Body of pancreas (tissue), 4 donors: ENCODE results near the gene IL21R. TPM values are rescaled to one million over a fixed set of nuclear protein-coding genes. Genes with fewer than 3 reads are reported as not detected.

Source experiments
- ATAC-seq: fragments of 150-250 bp; one replicate; pipeline ENCODE4 v1.9.1; 2016
- DNase-seq, 4 donors: peaks; one replicate each; pipeline ENCODE4 v3.0.0-alpha.2; 2019
- H3K27ac ChIP-seq, 4 donors: fragments of 200-600 bp; sonication (generic); 1 replicate in 3 of 4; 2 replicates in 1 of 4; pipeline versions ENCODE4 v1.5.1 to v1.6.1; 2016 to 2019; ENCODE audit warnings: mild to moderate bottlenecking in 1 of 4, mixed read lengths in 1 of 4, moderate library complexity in 1 of 4
- H3K27me3 ChIP-seq, 2 donors: fragments of 200-600 bp; sonication (generic); one replicate each; pipeline ENCODE4 v1.6.0; 2016; ENCODE audit warnings: mild to moderate bottlenecking in 1 of 2
- H3K36me3 ChIP-seq, 2 donors: fragments of 200-600 bp; sonication (generic); replicated peaks in 1 of 2; 2 replicates each; pipeline ENCODE4 v1.5.1; 2016; ENCODE audit warnings: low read depth in 2 of 2; ENCODE audit not compliant: insufficient read depth in 1 of 2
- H3K4me1 ChIP-seq: fragments of 200-600 bp; sonication (generic); one replicate; pipeline ENCODE4 v1.6.0; 2016
- H3K4me3 ChIP-seq, 2 donors: fragments of 200-600 bp; sonication (generic); 1 replicate in 1 of 2; 2 replicates in 1 of 2; pipeline ENCODE4 v1.5.1; 2016 to 2019
- H3K9me3 ChIP-seq, 3 donors: fragments of 200-600 bp; sonication (generic); 1 replicate in 2 of 3; 2 replicates in 1 of 3; pipeline ENCODE4 v1.5.1; 2016
- POLR2A ChIP-seq, 3 donors: fragments of 450-650 bp; IDR thresholded peaks; one replicate each; pipeline ENCODE4 v1.6.1; 2016; ENCODE audit warnings: antibody characterized with exemption in 3 of 3, mild to moderate bottlenecking in 2 of 3
- WGBS, 2 donors: methylation state at CpG; one replicate each; pipeline ENCODE4 v1.1.5; 2017; 5-methylcytosine and 5-hydroxymethylcytosine counted together
- intact Hi-C: fragments of 100-400 bp; cut with DNase I; formaldehyde crosslinking; loops from one replicate; pipeline ENCODE4 v1.15.1; 2023
- total RNA-seq, 2 donors: library from RNA; depleted of rRNA; stranded (reverse); fragments of >200 nt; gene quantifications; one replicate each; pipeline ENCODE4 v1.1.0, GENCODE V29; 2016
- TF ChIP-seq, protein P1 (sequence below), 7 experiments: fragments of 450-650 bp in 4 of 7; fragments of 200-600 bp in 3 of 7; sonication (generic) in 3 of 7; IDR thresholded peaks; one replicate each; pipeline ENCODE4 v1.5.1; 2016 to 2019; ENCODE audit warnings: antibody characterized with exemption in 7 of 7

The IL21R gene
- total RNA-seq, 2 donors from 2014 or later = 0.26 TPM; not detected in 1

DNA sequence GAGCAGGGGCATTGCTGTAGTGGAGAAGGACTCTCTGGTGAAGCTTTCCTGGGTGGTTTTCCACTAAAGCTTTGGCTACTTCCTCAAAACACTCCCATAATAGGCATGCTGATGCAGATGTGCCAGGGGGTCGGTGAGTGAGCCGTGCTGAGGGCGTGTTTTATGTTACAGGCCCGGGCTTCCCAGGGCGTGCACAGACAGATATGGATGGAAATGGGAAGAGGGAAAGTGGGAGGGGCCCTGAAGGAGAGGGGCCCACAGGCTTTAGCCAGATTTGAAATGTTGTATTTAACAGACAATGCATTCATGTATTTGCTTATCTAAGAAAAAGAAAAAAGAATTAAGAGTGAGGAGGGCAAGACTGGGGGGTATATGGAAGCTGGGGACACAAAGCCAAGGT is 56.3 kb downstream of the IL21R start:
- TF ChIP-seq, protein P1, sequence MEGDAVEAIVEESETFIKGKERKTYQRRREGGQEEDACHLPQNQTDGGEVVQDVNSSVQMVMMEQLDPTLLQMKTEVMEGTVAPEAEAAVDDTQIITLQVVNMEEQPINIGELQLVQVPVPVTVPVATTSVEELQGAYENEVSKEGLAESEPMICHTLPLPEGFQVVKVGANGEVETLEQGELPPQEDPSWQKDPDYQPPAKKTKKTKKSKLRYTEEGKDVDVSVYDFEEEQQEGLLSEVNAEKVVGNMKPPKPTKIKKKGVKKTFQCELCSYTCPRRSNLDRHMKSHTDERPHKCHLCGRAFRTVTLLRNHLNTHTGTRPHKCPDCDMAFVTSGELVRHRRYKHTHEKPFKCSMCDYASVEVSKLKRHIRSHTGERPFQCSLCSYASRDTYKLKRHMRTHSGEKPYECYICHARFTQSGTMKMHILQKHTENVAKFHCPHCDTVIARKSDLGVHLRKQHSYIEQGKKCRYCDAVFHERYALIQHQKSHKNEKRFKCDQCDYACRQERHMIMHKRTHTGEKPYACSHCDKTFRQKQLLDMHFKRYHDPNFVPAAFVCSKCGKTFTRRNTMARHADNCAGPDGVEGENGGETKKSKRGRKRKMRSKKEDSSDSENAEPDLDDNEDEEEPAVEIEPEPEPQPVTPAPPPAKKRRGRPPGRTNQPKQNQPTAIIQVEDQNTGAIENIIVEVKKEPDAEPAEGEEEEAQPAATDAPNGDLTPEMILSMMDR (IDR thresholded peaks at IDR 0.05) = no peak
- TF ChIP-seq POLR2A (IDR thresholded peaks at IDR 0.05) = no peak
- DNase-seq (no peak), ATAC-seq (no peak)
- Histone ChIP-seq H3K27me3 (no peaks in the 10 kb centered on the region), H3K27ac (no peak overlapping the region), H3K36me3 (peaks cover 8 to 19% of the 10 kb centered on the region in 2 donors), H3K4me3 (no peak overlapping the region), H3K4me1 (peaks cover 3% of the 10 kb centered on the region), H3K9me3 (no peaks in the 10 kb centered on the region)
- WGBS, 2 donors = 66 to 76% methylated on average over 5 of the region's 5 CpGs
- intact Hi-C loops = loop anchor here (10.0 kb wide), 1 partner anchor 283 kb away; no protein-coding TSS in a partner anchor

DNA sequence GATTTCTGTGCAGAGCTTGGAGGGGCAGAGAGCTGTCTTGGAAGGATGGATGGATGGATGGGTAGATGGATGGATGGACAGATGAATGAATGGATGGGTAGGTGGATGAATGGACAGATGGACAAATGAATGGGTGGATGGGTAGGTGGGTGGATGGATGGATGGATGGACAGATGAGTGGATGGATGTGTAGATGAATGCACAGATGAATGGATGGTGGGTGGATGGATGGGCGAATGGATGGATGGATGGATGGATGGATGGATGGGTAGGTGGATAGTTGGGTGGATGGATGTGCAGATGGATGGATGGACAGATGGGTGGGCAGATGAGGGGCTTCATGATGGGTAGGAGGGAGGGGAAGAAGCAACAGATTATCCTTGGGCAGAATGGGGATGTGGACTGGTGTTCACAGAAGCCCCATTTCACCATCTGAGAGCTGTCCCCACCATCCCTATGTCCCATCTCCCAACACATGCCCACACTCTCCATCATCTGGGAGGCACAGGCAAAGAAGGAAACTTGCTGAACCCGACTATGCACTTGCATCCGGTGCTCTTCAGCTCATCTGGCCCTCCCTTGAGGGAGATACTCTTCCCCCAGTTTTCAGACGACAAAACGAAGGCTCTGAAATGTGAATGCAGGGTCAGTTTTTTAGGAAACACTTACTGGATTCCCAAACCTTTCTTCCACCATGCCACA is 57.2 kb downstream of the IL21R start:
- intact Hi-C loops = loop anchor here (10.0 kb wide), 1 partner anchor 284 kb away; no protein-coding TSS in a partner anchor
- ATAC-seq (no peak), DNase-seq (no peak)
- Histone ChIP-seq H3K36me3 (peaks cover 12 to 27% of the 10 kb centered on the region in 2 donors), H3K27me3 (no peaks in the 10 kb centered on the region), H3K9me3 (no peaks in the 10 kb centered on the region), H3K4me1 (peaks cover 3% of the 10 kb centered on the region), H3K27ac (no peak overlapping the region), H3K4me3 (no peak overlapping the region)
- WGBS, 2 donors = 75 to 85% methylated on average over 5 of the region's 5 CpGs
- no peak for TF ChIP-seq POLR2A (IDR thresholded peaks at IDR 0.05)
- TF ChIP-seq, protein P1 (IDR thresholded peaks at IDR 0.05) = no peak

DNA sequence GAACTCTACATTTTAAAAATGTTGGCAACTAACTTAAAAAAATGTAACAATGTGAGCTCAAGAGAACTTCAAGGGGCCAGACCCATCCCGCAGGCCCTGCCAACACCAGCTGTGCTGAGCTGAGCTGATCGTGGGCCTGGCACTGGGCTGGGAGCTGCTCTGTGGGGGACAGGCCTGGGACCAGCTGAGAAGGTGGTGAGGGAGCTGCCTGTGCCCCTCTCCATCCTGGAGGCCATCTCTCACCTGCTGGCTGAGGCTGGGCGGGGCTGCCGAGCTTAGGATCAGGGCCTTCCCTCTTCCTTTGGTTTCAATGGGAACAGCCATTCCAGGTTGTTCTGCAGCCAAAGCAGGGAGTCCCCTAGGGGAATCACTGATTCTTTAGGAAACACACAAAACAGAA is 58.2 kb downstream of the IL21R start:
- peaks cover 3% of the 10 kb centered on the region for H3K4me1 ChIP-seq
- H3K27me3 ChIP-seq = no peaks in the 10 kb centered on the region
- 74% methylated on average over 4 of the region's 4 CpGs for WGBS, 2 donors
- no peak for ATAC-seq
- peaks cover 23 to 34% of the 10 kb centered on the region in 2 donors for H3K36me3 ChIP-seq
- H3K27ac ChIP-seq = no peak overlapping the region
- no peak overlapping the region for H3K4me3 ChIP-seq
- intact Hi-C loops = no loop called here
- no peak for DNase-seq
- H3K9me3 ChIP-seq = no peaks in the 10 kb centered on the region
- no peak for TF ChIP-seq POLR2A (IDR thresholded peaks at IDR 0.05)
- TF ChIP-seq, protein P1 (IDR thresholded peaks at IDR 0.05) = no peak

- TF ChIP-seq, protein P1 (IDR thresholded peaks at IDR 0.05) = no peak
- TF ChIP-seq POLR2A (IDR thresholded peaks at IDR 0.05) = no peak
- no peak overlapping the region for H3K27ac ChIP-seq
- ATAC-seq = no peak
- no peaks in the 10 kb centered on the region for H3K9me3 ChIP-seq
- 78 to 79% methylated on average over 12 to 20 of the region's 20 CpGs for WGBS, 2 donors
- H3K27me3 ChIP-seq = no peaks in the 10 kb centered on the region
- no peak for DNase-seq
- peaks cover 3% of the 10 kb centered on the region for H3K4me1 ChIP-seq
- H3K36me3 ChIP-seq = peaks cover 26 to 40% of the 10 kb centered on the region in 2 donors
- H3K4me3 ChIP-seq = no peak overlapping the region
- intact Hi-C loops = no loop called here
Measured at GRCh38 chr16:27460663-27461482, 58.9 kb downstream of the IL21R start.
